ENCODE results near the gene ITSN2. TPM values are rescaled to one million over a fixed set of nuclear protein-coding genes. Genes with fewer than 3 reads are reported as not detected.

ITSN2 gene
- total and polyA plus RNA-seq, 4 donors = 10.1 to 32.4 (median 21.6) TPM

GRCh38 chr2:24354395-24354794 is 5.9 kb downstream of the ITSN2 start:
- no peak overlapping the region for H3K9ac ChIP-seq (ENCODE audit: low read depth in 1 of 2, low read length in 2 of 2)
- no peak overlapping the region for H3K27ac ChIP-seq (ENCODE audit: low read depth in 1 of 2, low read length in 2 of 2)
- no peak for DNase-seq (ENCODE audit: low spot score)
- H3K27me3 ChIP-seq (ENCODE audit: control insufficient read depth in 4 of 4, insufficient read depth in 4 of 4, low read length in 3 of 4) = no peaks in the 10 kb centered on the region
- H3K4me3 ChIP-seq (ENCODE audit: low read depth in 1 of 3, low read length in 3 of 3) = no peak overlapping the region
- WGBS = 80% methylated on average over 3 of the region's 3 CpGs
- TF ChIP-seq FOXA1 (IDR thresholded peaks at IDR 0.05) (no peak), EGR1 (IDR thresholded peaks at IDR 0.05; ENCODE audit: low read depth in 2 of 2) (no peak), HNF4A (conservative IDR thresholded peaks at IDR 0.05) (no peak)
- no peaks in the 10 kb centered on the region for H3K9me3 ChIP-seq (ENCODE audit: control insufficient read depth in 4 of 4, low read length in 3 of 4)
- peaks cover 0 to 11% (median 3%) of the 10 kb centered on the region in 4 donors for H3K4me1 ChIP-seq (ENCODE audit: control insufficient read depth in 4 of 4, insufficient read depth in 4 of 4, low read length in 3 of 4)
- no peaks in the 10 kb centered on the region for H3K36me3 ChIP-seq (ENCODE audit: control insufficient read depth in 4 of 4, insufficient read depth in 3 of 4, low read depth in 1 of 4, low read length in 3 of 4)

DNA sequence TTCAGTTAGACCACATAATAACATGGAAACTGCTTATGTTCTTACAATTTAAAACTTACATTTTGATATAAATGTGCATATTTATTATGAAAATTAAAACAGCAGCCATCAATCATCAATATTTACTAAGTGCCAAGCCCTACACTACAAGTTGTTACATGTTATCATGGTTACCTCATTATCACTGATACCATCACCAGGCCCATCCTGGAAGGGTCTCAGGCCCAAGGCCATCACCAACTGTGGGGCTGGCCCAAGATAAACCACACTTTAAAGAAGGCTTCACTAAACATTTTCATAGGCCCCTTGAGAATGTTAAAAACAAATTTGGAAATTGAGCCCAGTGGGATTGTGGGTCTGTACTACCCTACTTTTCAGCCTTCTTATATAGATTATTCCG is 6.4 kb downstream of the ITSN2 start:
- no peak overlapping the region for H3K27ac ChIP-seq (ENCODE audit: low read depth in 1 of 2, low read length in 2 of 2)
- peaks cover 0 to 7% (median 3%) of the 10 kb centered on the region in 4 donors for H3K4me1 ChIP-seq (ENCODE audit: control insufficient read depth in 4 of 4, insufficient read depth in 4 of 4, low read length in 3 of 4)
- H3K9ac ChIP-seq (ENCODE audit: low read depth in 1 of 2, low read length in 2 of 2) = no peak overlapping the region
- H3K4me3 ChIP-seq (ENCODE audit: low read depth in 1 of 3, low read length in 3 of 3) = no peak overlapping the region
- no peak for DNase-seq (ENCODE audit: low spot score)
- 94% methylated on average over 1 of the region's 1 CpG for WGBS
- TF ChIP-seq HNF4A (conservative IDR thresholded peaks at IDR 0.05) = no peak
- TF ChIP-seq EGR1 (IDR thresholded peaks at IDR 0.05; ENCODE audit: low read depth in 2 of 2) = no peak
- TF ChIP-seq, protein P1, sequence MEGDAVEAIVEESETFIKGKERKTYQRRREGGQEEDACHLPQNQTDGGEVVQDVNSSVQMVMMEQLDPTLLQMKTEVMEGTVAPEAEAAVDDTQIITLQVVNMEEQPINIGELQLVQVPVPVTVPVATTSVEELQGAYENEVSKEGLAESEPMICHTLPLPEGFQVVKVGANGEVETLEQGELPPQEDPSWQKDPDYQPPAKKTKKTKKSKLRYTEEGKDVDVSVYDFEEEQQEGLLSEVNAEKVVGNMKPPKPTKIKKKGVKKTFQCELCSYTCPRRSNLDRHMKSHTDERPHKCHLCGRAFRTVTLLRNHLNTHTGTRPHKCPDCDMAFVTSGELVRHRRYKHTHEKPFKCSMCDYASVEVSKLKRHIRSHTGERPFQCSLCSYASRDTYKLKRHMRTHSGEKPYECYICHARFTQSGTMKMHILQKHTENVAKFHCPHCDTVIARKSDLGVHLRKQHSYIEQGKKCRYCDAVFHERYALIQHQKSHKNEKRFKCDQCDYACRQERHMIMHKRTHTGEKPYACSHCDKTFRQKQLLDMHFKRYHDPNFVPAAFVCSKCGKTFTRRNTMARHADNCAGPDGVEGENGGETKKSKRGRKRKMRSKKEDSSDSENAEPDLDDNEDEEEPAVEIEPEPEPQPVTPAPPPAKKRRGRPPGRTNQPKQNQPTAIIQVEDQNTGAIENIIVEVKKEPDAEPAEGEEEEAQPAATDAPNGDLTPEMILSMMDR (IDR thresholded peaks at IDR 0.05; ENCODE audit: low read depth, low read length, missing input control) = no peak
- TF ChIP-seq, protein P2, sequence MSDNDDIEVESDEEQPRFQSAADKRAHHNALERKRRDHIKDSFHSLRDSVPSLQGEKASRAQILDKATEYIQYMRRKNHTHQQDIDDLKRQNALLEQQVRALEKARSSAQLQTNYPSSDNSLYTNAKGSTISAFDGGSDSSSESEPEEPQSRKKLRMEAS (IDR thresholded peaks at IDR 0.05) = no peak
- TF ChIP-seq RAD21 (IDR thresholded peaks at IDR 0.05) = no peak
- TF ChIP-seq REST (IDR thresholded peaks at IDR 0.05) = no peak
- no peak for TF ChIP-seq ZBTB33 (IDR thresholded peaks at IDR 0.05)
- no peak for TF ChIP-seq JUND (IDR thresholded peaks at IDR 0.05)
- TF ChIP-seq RXRA (IDR thresholded peaks at IDR 0.05) = no peak
- TF ChIP-seq TAF1 (conservative IDR thresholded peaks at IDR 0.05) = no peak
- no peak for TF ChIP-seq HNF4G (IDR thresholded peaks at IDR 0.05)
- no peak for TF ChIP-seq FOXA2 (IDR thresholded peaks at IDR 0.05)
- no peak for TF ChIP-seq YY1 (IDR thresholded peaks at IDR 0.05)
- no peak for TF ChIP-seq ATF3 (IDR thresholded peaks at IDR 0.05)
- TF ChIP-seq GABPA (IDR thresholded peaks at IDR 0.05 in 1 of 2, conservative IDR thresholded peaks at IDR 0.05 in 1 of 2) = no peak
- no peak for TF ChIP-seq FOXA1 (IDR thresholded peaks at IDR 0.05)
- no peak for TF ChIP-seq NR2F2 (IDR thresholded peaks at IDR 0.05)
- TF ChIP-seq SP1 (IDR thresholded peaks at IDR 0.05) = no peak
- H3K9me3 ChIP-seq (ENCODE audit: control insufficient read depth in 4 of 4, low read length in 3 of 4) = no peaks in the 10 kb centered on the region
- H3K36me3 ChIP-seq (ENCODE audit: control insufficient read depth in 4 of 4, insufficient read depth in 3 of 4, low read depth in 1 of 4, low read length in 3 of 4) = no peaks in the 10 kb centered on the region
- no peaks in the 10 kb centered on the region for H3K27me3 ChIP-seq (ENCODE audit: control insufficient read depth in 4 of 4, insufficient read depth in 4 of 4, low read length in 3 of 4)
